Mesendoderm (in vitro differentiated cells): Measurements from ENCODE around the gene PHF21A.

ENCODE experiments used
- DNase-seq: peaks from one replicate; pipeline ENCODE4 v3.0.0; 2013
- H2AK5ac ChIP-seq: 2 replicates; pipeline ENCODE4 v1.6.1; 2013; ENCODE audit warnings: low read length, inconsistent platforms
- H2BK120ac ChIP-seq: 2 replicates; pipeline ENCODE4 v1.6.1; 2013; ENCODE audit warnings: low read depth, mild to moderate bottlenecking, low read length, moderate library complexity, mixed read lengths
- H2BK15ac ChIP-seq: replicated peaks from 2 replicates; pipeline ENCODE4 v1.6.1; 2013; ENCODE audit warnings: low read depth, mild to moderate bottlenecking, moderate library complexity
- H2BK5ac ChIP-seq: 2 replicates; pipeline ENCODE4 v1.6.1; 2013; ENCODE audit warnings: low read length, inconsistent platforms
- H3K18ac ChIP-seq: 2 replicates; pipeline ENCODE4 v1.6.1; 2013; ENCODE audit warnings: mild to moderate bottlenecking, low read length, mixed read lengths
- H3K23ac ChIP-seq: one replicate; pipeline ENCODE4 v1.6.1; 2013; ENCODE audit warnings: low read length
- H3K27ac ChIP-seq: 2 replicates; pipeline ENCODE4 v1.5.1; 2013; ENCODE audit warnings: low read depth, mild to moderate bottlenecking, inconsistent platforms, low read length, moderate library complexity
- H3K27me3 ChIP-seq: 2 replicates; pipeline ENCODE4 v1.6.1; 2013; ENCODE audit warnings: low read length, control low read depth, mild to moderate bottlenecking, inconsistent platforms; ENCODE audit not compliant: insufficient read depth, poor library complexity
- H3K36me3 ChIP-seq: 2 replicates; pipeline ENCODE4 v1.6.1; 2013; ENCODE audit warnings: low read length, inconsistent platforms; ENCODE audit not compliant: control insufficient read depth, insufficient read depth
- H3K4ac ChIP-seq: one replicate; pipeline ENCODE4 v1.6.1; 2013; ENCODE audit warnings: low read depth, mild to moderate bottlenecking, low read length, moderate library complexity
- H3K4me1 ChIP-seq: 2 replicates; pipeline ENCODE4 v1.6.1; 2013; ENCODE audit warnings: low read depth, low read length, inconsistent platforms; ENCODE audit not compliant: control insufficient read depth
- H3K4me2 ChIP-seq: 2 replicates; pipeline ENCODE4 v1.6.1; 2013; ENCODE audit warnings: low read length
- H3K4me3 ChIP-seq: 2 replicates; pipeline ENCODE4 v1.5.1; 2013; ENCODE audit warnings: mild to moderate bottlenecking, low read length
- H3K56ac ChIP-seq: one replicate; pipeline ENCODE4 v1.6.1; 2013; ENCODE audit warnings: low read length
- H3K79me1 ChIP-seq: 2 replicates; pipeline ENCODE4 v1.6.1; 2013; ENCODE audit warnings: low read length, inconsistent platforms
- H3K79me2 ChIP-seq: 2 replicates; pipeline ENCODE4 v1.6.1; 2013; ENCODE audit warnings: mild to moderate bottlenecking, low read length; ENCODE audit not compliant: control insufficient read depth, insufficient read depth
- H3K9ac ChIP-seq: 2 replicates; pipeline ENCODE4 v1.6.1; 2013; ENCODE audit warnings: low read length, inconsistent platforms
- H4K5ac ChIP-seq: one replicate; pipeline ENCODE4 v1.6.1; 2013; ENCODE audit warnings: low read length
- H4K8ac ChIP-seq: one replicate; pipeline ENCODE4 v1.6.1; 2013; ENCODE audit warnings: low read depth, mild to moderate bottlenecking, control low read depth, low read length, moderate library complexity
- WGBS: extraction: QIAGEN DNeasy Blood & Tissue Kit; methylation state at CpG from one replicate; pipeline ENCODE4 v1.1.7; 2013; ENCODE audit warnings: low lambda C conversion rate, missing lambda C conversion rate; ENCODE audit not compliant: insufficient coverage; ENCODE audit errors: extremely low coverage; 5-methylcytosine and 5-hydroxymethylcytosine counted together

The PHF21A gene

DNA sequence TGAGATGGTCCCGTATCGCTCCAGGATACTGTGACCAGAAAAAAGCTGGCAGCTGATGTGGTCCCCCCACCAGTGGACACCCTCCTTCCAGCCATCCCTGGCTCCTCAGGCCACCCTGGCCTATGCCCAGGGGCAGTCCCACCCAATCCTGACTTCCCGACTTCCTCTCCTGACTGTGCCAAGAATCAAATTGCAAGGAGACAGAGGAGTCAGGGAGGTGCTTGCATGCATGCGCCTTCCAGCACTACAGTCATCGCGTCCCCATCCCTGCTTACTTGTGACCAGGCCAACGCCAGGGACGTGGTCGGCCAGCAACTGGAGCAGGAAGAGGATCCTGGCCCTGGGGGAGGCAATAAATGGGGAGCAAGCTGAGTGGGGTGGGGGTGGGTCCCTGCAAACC, 210.6 kb downstream of the PHF21A start:
- Histone ChIP-seq H3K4me2 (no peak overlapping the region), H3K27ac (no peak overlapping the region), H3K4me3 (no peak overlapping the region), H4K8ac (no peak overlapping the region), H3K56ac (no peak overlapping the region), H4K5ac (no peak overlapping the region), H2BK5ac (no peak overlapping the region), H2BK15ac (no peak overlapping the region), H3K79me1 (no peaks in the 10 kb centered on the region), H3K27me3 (no peaks in the 10 kb centered on the region), H3K79me2 (no peaks in the 10 kb centered on the region), H2BK120ac (no peak overlapping the region), H3K23ac (no peak overlapping the region), H3K18ac (no peak overlapping the region), H3K36me3 (peaks cover 3% of the 10 kb centered on the region), H2AK5ac (no peak overlapping the region), H3K9ac (no peak overlapping the region), H3K4me1 (no peaks in the 10 kb centered on the region), H3K4ac (no peak overlapping the region)
- no peak for DNase-seq
- no CpG with 5 or more reads among the region's 9 CpGs for WGBS

GRCh38 chr11:45909594-45910475, 211.4 kb downstream of the PHF21A start:
- Histone ChIP-seq H2BK5ac (no peak overlapping the region), H3K27me3 (no peaks in the 10 kb centered on the region), H3K4me1 (no peaks in the 10 kb centered on the region), H2AK5ac (no peak overlapping the region), H3K23ac (no peak overlapping the region), H3K18ac (no peak overlapping the region), H3K27ac (no peak overlapping the region), H4K5ac (no peak overlapping the region), H3K56ac (no peak overlapping the region), H3K9ac (no peak overlapping the region), H3K4me3 (no peak overlapping the region), H3K36me3 (peaks cover 3% of the 10 kb centered on the region), H2BK120ac (no peak overlapping the region), H3K79me1 (no peaks in the 10 kb centered on the region), H3K4ac (no peak overlapping the region), H2BK15ac (no peak overlapping the region), H3K79me2 (no peaks in the 10 kb centered on the region), H4K8ac (no peak overlapping the region), H3K4me2 (no peak overlapping the region)
- no peak for DNase-seq
- WGBS, result no CpG with 5 or more reads among the region's 32 CpGs

DNA sequence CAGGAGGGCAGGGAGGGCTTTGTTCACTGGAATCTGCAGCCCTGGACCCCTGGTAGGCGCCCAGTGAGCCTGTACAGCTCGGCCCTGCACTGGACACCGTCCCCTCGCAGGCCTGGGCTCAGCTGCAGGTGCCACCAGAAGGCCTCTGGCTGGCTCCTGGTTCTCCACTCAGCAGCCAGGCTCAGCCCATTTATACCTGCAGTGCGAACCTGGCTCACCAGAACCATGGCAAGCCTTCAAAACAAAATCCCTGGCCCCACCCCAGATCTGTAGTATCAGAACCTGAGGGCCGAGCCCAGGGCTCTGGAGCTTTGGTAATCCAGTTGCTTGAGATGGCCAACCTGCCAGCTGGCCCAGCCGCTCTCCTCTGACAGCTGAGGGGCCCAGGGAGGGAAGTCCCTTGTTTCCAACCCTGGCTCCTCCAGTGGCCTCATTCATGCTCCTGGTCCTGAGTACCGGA, 213.3 kb downstream of the PHF21A start:
- no CpG with 5 or more reads among the region's 8 CpGs for WGBS
- H3K18ac ChIP-seq, result no peak overlapping the region
- no peak overlapping the region for H3K23ac ChIP-seq

GRCh38 chr11:45906965-45907611, 214.2 kb downstream of the PHF21A start, which contains the start of gene FREY1:
Gene FREY1 (minus strand): TSS chr11:45907271. CDS start chr11:45907245, 26 bp downstream.
- Histone ChIP-seq H3K79me1 (no peaks in the 10 kb centered on the region), H4K8ac (no peak within 1 kb of the TSS), H3K79me2 (no peaks in the 10 kb centered on the region), H2AK5ac (no peak within 1 kb of the TSS), H2BK120ac (no peak within 1 kb of the TSS), H3K9ac (no peak within 1 kb of the TSS), H4K5ac (no peak within 1 kb of the TSS), H2BK15ac (no peak within 1 kb of the TSS), H3K23ac (no peak within 1 kb of the TSS), H3K56ac (no peak within 1 kb of the TSS), H3K4me2 (no peak within 1 kb of the TSS), H3K4ac (no peak within 1 kb of the TSS), H3K18ac (no peak within 1 kb of the TSS), H3K27me3 (no peaks in the 10 kb centered on the region), H3K36me3 (no peaks in the 10 kb centered on the region), H2BK5ac (no peak within 1 kb of the TSS), H3K4me1 (no peaks in the 10 kb centered on the region), H3K27ac (no peak within 1 kb of the TSS), H3K4me3 (no peak within 1 kb of the TSS)
- no peak for DNase-seq
- no CpG with 5 or more reads among the region's 18 CpGs for WGBS

More for the DNA sequence above, 213.3 kb downstream of the PHF21A start:
- Histone ChIP-seq H4K8ac (no peak overlapping the region), H2BK5ac (no peak overlapping the region), H2AK5ac (no peak overlapping the region), H2BK120ac (no peak overlapping the region), H3K4me3 (no peak overlapping the region), H3K79me2 (no peaks in the 10 kb centered on the region), H3K4ac (no peak overlapping the region), H3K4me2 (no peak overlapping the region), H3K27ac (no peak overlapping the region), H3K9ac (no peak overlapping the region), H4K5ac (no peak overlapping the region), H3K36me3 (no peaks in the 10 kb centered on the region), H3K4me1 (no peaks in the 10 kb centered on the region), H3K79me1 (no peaks in the 10 kb centered on the region), H3K27me3 (no peaks in the 10 kb centered on the region), H2BK15ac (no peak overlapping the region), H3K56ac (no peak overlapping the region)
- no peak for DNase-seq

- no peak overlapping the region for H3K23ac ChIP-seq
- H4K5ac ChIP-seq, result no peak overlapping the region
- no peak overlapping the region for H2BK120ac ChIP-seq
- H3K4me1 ChIP-seq, result no peaks in the 10 kb centered on the region
- no peak overlapping the region for H3K9ac ChIP-seq
- no peaks in the 10 kb centered on the region for H3K79me2 ChIP-seq
- H2AK5ac ChIP-seq, result no peak overlapping the region
- no peak overlapping the region for H3K18ac ChIP-seq
- H4K8ac ChIP-seq, result no peak overlapping the region
- no peak overlapping the region for H2BK15ac ChIP-seq
- H3K79me1 ChIP-seq, result no peaks in the 10 kb centered on the region
- no peaks in the 10 kb centered on the region for H3K27me3 ChIP-seq
- no CpG with 5 or more reads among the region's 19 CpGs for WGBS
- DNase-seq, result peak; percentile 46
- H3K4me3 ChIP-seq, result no peak overlapping the region
- H3K4me2 ChIP-seq, result no peak overlapping the region
- no peak overlapping the region for H2BK5ac ChIP-seq
- no peak overlapping the region for H3K4ac ChIP-seq
- H3K36me3 ChIP-seq, result no peaks in the 10 kb centered on the region
- no peak overlapping the region for H3K56ac ChIP-seq
- H3K27ac ChIP-seq, result no peak overlapping the region
These were observed 215.1 kb downstream of the PHF21A start for GRCh38 chr11:45906096-45906682.
